ENCODE results near the gene WASHC4. TPM values are rescaled to one million over a fixed set of nuclear protein-coding genes. Genes with fewer than 3 reads are reported as not detected.

WASHC4 gene
- total and polyA plus RNA-seq, 2 experiments from 2014 or later = 75.7 to 83.0 TPM

DNA sequence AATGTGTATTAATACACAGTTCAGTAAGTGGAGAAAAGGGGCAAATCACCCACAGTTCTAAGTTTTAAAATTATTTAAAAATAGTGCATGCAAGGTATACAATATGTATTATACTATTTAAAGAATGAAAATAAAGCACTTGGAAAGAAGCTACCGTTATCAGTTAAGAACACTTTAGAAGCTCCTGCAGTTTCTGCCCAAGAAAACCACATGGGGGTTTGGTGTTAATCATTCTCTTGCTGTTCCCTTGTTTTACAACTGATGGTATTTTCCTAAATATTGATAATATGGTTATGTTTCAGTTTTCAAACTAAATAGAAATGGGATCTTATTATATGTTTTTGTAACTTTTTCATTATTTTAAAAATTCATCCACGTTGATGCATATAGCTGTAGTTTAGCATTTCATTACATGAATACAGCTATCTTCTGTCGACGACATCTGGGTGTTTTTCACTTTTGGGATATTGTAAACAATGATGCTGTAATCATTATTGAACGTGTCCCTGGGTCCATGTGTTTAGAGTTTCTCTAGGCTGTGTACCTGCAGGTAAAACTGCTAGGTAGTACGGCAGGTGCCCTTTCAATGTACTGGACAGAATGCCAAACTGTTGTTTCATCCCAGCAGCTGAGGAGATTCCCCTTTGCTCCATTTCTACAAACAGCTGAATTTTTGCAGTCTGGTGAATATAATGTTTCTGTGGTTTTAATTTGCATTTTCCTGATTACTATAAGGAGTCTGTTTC lies 64.3 kb downstream of the WASHC4 start (continued):
- TF ChIP-seq EZH2 (IDR thresholded peaks at IDR 0.05; ENCODE audit: low read depth, unreplicated experiment) = no peak

DNA sequence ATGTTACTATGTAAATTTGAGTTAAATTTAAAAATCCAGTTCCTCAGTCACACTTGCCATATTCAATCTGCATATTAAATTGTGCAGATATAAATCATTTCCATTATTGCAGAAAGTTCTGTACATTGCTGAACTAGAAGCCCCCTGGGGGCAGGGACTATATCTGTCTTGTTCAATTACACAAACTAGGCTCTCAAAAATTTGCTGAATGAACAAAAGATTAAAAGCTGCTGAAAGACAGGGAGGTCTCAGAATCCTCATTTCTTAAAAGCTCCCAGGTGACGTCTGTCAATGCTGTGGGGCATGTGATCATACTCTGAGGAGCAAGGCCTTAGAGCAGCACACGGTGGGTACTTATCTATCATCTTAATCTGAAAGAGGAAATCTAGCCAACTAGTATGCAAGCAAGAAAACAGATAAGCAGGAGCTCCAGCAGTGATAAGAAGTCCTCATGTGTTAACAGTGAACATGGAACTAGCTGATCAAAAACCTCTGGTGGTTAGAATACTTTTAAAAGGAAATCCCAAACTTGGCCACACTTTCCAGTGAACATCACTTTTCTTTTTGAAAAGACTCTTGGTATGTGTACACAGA lies 68.0 kb downstream of the WASHC4 start:
- Histone ChIP-seq H3K9me2 (ENCODE audit: insufficient read depth) (no peaks in the 10 kb centered on the region), H2AFZ (no peak overlapping the region), H3K4me2 (no peak overlapping the region), H3K79me2 (replicated peaks; ENCODE audit: insufficient read depth) (no peaks in the 10 kb centered on the region), H3K4me3 (no peak overlapping the region), H3K27me3 (ENCODE audit: insufficient read depth) (no peaks in the 10 kb centered on the region), H3K27ac (ENCODE audit: low read depth) (no peak overlapping the region), H4K20me1 (replicated peaks; ENCODE audit: insufficient read depth) (no peaks in the 10 kb centered on the region), H3K4me1 (ENCODE audit: insufficient read depth) (no peaks in the 10 kb centered on the region), H3F3A (replicated peaks; ENCODE audit: low read depth) (no peaks in the 10 kb centered on the region), H3K36me3 (ENCODE audit: insufficient read depth) (peaks cover 13% of the 10 kb centered on the region; the same call in 1 of the 2 replicates)
- H3K36me3 Mint-ChIP-seq (ENCODE audit: low read depth) = peaks cover 22% of the 10 kb centered on the region
- no peak for DNase-seq (ENCODE audit: low spot score)
- H3K27me3 Mint-ChIP-seq (ENCODE audit: insufficient read depth, low read depth, poor library complexity) = peaks cover 5% of the 10 kb centered on the region
- H3K27ac Mint-ChIP-seq = no peak overlapping the region
- peaks cover 15% of the 10 kb centered on the region; the same call in 2 of the 3 replicates for H3K9me3 Mint-ChIP-seq
- no peak for ATAC-seq
- H3K4me1 Mint-ChIP-seq = no peaks in the 10 kb centered on the region
- no peak overlapping the region for H3K4me3 Mint-ChIP-seq
- TF ChIP-seq POLR2AphosphoS5 (IDR thresholded peaks at IDR 0.05; ENCODE audit: low read depth) = no peak
- TF ChIP-seq, protein P1, sequence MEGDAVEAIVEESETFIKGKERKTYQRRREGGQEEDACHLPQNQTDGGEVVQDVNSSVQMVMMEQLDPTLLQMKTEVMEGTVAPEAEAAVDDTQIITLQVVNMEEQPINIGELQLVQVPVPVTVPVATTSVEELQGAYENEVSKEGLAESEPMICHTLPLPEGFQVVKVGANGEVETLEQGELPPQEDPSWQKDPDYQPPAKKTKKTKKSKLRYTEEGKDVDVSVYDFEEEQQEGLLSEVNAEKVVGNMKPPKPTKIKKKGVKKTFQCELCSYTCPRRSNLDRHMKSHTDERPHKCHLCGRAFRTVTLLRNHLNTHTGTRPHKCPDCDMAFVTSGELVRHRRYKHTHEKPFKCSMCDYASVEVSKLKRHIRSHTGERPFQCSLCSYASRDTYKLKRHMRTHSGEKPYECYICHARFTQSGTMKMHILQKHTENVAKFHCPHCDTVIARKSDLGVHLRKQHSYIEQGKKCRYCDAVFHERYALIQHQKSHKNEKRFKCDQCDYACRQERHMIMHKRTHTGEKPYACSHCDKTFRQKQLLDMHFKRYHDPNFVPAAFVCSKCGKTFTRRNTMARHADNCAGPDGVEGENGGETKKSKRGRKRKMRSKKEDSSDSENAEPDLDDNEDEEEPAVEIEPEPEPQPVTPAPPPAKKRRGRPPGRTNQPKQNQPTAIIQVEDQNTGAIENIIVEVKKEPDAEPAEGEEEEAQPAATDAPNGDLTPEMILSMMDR (conservative IDR thresholded peaks at IDR 0.05; ENCODE audit: low read depth in 2 of 2) = no peak
- TF ChIP-seq, protein P2, sequence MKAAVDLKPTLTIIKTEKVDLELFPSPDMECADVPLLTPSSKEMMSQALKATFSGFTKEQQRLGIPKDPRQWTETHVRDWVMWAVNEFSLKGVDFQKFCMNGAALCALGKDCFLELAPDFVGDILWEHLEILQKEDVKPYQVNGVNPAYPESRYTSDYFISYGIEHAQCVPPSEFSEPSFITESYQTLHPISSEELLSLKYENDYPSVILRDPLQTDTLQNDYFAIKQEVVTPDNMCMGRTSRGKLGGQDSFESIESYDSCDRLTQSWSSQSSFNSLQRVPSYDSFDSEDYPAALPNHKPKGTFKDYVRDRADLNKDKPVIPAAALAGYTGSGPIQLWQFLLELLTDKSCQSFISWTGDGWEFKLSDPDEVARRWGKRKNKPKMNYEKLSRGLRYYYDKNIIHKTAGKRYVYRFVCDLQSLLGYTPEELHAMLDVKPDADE (IDR thresholded peaks at IDR 0.05) = no peak
- TF ChIP-seq JUNB (IDR thresholded peaks at IDR 0.05; ENCODE audit: unreplicated experiment) = no peak
- TF ChIP-seq ZNF331 (CRISPR knock-in tag; IDR thresholded peaks at IDR 0.05; ENCODE audit: low read depth) = no peak
- TF ChIP-seq, protein P3, sequence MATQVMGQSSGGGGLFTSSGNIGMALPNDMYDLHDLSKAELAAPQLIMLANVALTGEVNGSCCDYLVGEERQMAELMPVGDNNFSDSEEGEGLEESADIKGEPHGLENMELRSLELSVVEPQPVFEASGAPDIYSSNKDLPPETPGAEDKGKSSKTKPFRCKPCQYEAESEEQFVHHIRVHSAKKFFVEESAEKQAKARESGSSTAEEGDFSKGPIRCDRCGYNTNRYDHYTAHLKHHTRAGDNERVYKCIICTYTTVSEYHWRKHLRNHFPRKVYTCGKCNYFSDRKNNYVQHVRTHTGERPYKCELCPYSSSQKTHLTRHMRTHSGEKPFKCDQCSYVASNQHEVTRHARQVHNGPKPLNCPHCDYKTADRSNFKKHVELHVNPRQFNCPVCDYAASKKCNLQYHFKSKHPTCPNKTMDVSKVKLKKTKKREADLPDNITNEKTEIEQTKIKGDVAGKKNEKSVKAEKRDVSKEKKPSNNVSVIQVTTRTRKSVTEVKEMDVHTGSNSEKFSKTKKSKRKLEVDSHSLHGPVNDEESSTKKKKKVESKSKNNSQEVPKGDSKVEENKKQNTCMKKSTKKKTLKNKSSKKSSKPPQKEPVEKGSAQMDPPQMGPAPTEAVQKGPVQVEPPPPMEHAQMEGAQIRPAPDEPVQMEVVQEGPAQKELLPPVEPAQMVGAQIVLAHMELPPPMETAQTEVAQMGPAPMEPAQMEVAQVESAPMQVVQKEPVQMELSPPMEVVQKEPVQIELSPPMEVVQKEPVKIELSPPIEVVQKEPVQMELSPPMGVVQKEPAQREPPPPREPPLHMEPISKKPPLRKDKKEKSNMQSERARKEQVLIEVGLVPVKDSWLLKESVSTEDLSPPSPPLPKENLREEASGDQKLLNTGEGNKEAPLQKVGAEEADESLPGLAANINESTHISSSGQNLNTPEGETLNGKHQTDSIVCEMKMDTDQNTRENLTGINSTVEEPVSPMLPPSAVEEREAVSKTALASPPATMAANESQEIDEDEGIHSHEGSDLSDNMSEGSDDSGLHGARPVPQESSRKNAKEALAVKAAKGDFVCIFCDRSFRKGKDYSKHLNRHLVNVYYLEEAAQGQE (IDR thresholded peaks at IDR 0.05; ENCODE audit: unreplicated experiment) = no peak
- no peak for TF ChIP-seq STAT1 (IDR thresholded peaks at IDR 0.05; ENCODE audit: unreplicated experiment)
- no peak for TF ChIP-seq CREB1 (CRISPR knock-in tag; IDR thresholded peaks at IDR 0.05; ENCODE audit: low read depth)
- TF ChIP-seq EZH2 (IDR thresholded peaks at IDR 0.05; ENCODE audit: low read depth, unreplicated experiment) = no peak

Data from GM23338 (cell line).